Activated CD4-positive, CD25-positive, alpha-beta regulatory T cell treated with anti-CD3 and anti-CD28 coated beads, Interleukin-2, amount 50 U/mL, for 72 hours (primary cell): ENCODE measurements around the gene IGFBP3.
A peak's percentile ranks its signal among the peaks of the same experiment; 100 is the strongest.
"Not testable (repeated sequence)": the region's sequence is repeated elsewhere in the genome, so short reads cannot be mapped to it uniquely, and the experiment has no call there.

Experiments used
- DNase-seq: peaks from one replicate; pipeline ENCODE4 v3.0.0; 2021

The IGFBP3 gene, protein sequence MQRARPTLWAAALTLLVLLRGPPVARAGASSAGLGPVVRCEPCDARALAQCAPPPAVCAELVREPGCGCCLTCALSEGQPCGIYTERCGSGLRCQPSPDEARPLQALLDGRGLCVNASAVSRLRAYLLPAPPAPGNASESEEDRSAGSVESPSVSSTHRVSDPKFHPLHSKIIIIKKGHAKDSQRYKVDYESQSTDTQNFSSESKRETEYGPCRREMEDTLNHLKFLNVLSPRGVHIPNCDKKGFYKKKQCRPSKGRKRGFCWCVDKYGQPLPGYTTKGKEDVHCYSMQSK

GRCh38 chr7:45920502-45921380 is at the start of gene IGFBP3:
TSS of gene IGFBP3 (minus strand) at chr7:45921272. CDS start at chr7:45921140, 132 bp downstream.
- no peak for DNase-seq

- DNase-seq: no peak
Observed at GRCh38 chr7:45970454-45970853, 49.4 kb upstream of the IGFBP3 start.

GRCh38 chr7:45969940-45970339 is 48.9 kb upstream of the IGFBP3 start:
- DNase-seq: no peak

DNA sequence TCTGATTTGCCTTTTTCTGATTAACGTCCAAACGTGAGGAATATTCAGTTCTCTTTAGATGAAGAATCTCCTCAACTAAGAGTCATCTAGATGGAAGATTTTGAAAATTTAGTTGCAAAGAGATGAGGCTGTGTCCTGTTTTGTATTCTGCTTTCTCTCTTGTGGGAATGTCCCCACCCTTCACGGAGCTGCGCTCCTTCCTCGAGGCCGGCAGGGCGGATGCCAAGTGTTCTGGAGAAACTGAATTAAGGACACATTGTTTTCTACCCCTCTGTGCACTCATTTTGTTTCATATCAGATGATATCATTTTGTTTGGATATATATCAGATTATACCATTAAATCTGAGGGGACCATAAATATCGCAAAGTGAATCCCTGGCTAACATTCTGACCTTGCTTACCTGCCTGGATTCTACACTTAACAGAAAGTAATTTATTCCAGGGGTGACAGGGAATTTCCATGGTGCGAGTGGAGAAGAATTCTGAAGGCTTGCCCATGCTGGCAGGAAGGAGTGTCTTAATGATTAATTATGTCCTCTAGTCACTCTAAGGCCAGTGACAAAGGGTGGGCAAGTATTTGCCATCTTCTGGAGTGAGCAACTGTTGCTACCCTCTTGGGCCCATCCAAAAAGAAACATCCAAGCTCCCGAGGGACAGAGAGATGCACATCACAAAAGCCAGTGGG is 47.9 kb upstream of the IGFBP3 start:
- DNase-seq: no peak

- DNase-seq: no peak
Observed at GRCh38 chr7:45968312-45968711, 47.2 kb upstream of the IGFBP3 start.

DNA sequence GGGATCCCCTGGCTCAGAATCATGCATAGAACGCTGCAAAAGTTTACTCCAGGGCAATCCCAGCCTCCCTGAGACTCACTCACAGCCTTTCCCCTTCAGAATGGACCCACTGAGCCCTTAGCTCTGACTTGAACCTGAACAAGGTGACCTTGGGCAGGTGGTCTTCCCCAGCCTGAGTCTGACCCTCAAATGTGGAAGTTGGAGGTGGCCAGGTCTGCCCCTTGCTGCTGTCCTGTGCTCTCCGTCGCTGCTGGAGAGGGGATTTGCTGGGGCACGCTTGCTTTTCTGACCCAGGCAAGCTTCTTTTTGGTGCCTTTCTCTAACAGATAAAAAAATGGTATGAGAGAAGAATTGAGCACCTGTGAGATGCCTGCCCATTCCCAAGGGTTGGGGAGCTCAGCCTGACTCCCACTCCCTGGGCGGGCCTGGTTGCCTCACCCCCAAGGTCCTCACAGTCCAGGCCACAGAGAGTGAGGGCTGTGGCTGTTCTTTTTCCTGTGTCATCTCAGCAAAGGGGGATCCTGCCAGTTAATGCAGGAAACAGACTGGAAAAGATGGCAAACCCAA is 46.6 kb upstream of the IGFBP3 start:
- no peak for DNase-seq

DNA sequence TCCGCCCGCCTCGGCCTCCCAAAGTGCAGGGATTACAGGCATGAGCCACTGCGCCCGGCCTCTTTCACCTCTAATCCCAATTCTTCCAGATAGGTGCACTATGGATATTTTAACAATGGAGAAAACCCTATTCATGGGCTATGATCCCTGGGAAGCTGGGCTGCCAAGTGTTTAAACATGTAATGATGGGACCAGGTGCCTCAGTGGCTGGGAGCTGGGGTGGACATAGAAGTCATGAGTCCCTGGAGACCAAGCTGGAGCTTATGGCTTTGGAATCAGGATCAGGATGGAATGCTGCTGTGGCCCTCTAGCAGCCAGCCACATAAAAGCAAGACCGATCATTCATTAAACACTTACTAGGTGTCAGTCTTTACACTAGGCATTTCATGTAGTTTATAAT is 41.8 kb upstream of the IGFBP3 start:
- DNase-seq: no peak

- DNase-seq: no peak
Observed at GRCh38 chr7:45957721-45958120, 36.6 kb upstream of the IGFBP3 start.

DNA sequence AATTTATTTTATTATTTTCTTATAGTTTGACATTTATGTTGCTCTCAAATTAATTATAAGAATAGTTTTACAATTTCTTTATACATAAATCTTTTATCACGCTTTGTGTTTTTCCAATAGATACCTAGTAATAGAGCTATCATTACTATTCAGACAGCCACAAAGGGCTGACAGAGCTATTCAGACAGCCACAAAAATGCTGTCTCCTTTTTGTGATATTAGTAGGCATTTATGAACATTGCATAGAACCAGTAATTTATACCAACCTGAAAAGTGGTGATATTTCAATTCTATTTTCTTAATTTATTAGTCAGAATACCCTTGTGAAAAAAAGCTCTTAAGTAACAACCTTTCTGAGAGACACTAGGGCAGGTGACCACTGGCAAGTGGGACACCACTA is 34.2 kb upstream of the IGFBP3 start:
- DNase-seq: no peak

DNA sequence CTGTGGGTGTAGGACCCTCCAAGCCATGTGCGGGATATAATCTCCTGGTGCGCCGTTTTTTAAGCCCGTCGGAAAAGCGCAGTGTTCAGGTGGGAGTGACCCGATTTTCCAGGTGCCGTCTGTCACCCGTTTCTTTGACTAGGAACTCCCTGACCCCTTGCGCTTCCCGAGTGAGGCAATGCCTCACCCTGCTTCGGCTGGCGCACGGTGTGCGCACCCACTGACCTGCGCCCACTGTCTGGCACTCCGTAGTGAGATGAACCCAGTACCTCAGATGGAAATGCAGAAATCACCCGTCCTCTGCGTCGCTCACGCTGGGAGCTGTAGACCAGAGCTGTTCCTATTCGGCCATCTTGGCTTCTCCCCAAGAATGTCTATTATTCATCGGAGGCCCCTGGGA is 32.0 kb upstream of the IGFBP3 start:
- DNase-seq: not testable (repeated sequence)

DNA sequence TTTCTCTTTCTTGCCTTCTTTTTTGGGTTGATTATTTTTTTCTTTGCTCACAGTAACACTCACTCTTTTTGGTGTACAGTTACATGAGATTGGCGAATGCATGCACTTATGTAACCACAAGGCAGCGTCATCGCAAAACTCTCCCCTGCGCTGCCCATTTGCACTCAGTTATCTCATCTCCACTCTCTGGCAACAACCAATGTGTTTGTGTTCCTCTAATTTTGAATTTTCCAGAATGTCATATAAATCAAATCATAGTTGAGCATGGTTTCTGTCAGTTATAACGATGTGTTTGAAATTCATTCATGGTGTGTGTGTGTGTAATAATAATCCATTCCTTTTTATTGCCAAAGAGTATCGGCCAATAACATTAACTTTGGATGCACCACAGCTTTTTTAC is 23.0 kb upstream of the IGFBP3 start:
- no peak for DNase-seq

DNA sequence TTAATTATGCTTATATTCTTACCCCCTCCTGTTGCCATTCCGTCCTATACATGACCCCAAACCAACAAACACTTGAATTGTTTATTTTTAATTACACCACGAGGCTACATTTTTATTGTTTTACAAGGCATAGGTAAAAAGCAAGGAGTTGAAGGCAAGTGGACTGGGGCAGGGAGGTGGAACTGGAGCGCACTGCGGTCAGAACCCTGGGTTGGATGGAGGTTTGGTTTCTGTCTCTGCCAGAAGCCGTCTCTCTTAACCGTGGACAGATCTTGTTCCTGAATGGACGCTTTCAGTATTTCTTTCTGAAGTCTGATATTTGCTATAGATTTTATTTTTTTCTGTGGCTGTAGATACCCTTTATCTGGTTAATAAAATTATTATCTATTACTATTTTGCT is 19.9 kb upstream of the IGFBP3 start:
- DNase-seq: no peak

GRCh38 chr7:45940237-45940781 is 19.2 kb upstream of the IGFBP3 start:
- DNase-seq: not testable (repeated sequence)

- DNase-seq: no peak
Observed at GRCh38 chr7:45939574-45939973, 18.5 kb upstream of the IGFBP3 start.

- DNase-seq: no peak
Observed at GRCh38 chr7:45938626-45939302, 17.7 kb upstream of the IGFBP3 start.

DNA sequence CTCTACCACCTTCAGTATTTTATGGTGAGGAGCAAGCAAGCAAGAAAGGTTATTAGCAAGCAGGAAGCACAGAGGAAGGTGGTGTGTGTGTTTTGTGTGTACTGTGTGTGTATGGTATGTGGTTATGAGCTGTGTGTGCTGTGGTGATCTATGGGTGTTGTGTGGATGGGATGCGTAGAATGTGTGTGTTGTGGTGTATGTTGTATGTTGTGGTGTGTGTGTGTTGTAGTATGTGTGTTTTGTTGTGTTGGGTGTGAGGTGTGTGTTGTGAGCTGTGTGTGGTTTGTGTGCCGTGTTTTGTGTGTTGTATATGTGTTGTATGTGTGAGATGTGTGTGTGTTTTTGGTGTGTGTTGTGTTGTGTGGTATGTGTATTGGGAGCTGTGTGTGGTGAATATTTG is 16.8 kb upstream of the IGFBP3 start:
- DNase-seq: no peak

DNA sequence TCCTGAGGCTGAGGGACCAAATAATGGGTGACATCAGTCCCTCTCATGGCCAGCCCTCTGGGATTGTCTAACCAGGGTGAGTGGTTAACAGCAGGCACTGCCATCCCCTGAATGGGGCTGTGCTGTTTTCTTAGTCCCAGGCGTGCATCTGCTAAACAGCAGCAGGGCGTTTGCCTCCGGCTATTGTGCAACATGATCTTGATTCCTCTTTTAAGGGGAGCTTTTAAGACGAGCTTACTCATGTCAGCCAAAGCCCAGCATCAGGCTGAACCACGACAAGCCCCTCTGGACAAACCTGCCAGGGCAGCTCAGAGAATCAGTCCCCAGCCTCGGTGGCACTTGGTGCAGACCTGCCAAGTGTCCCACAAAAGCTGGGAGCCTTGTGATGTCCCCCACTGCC is 16.2 kb upstream of the IGFBP3 start:
- DNase-seq: no peak

DNA sequence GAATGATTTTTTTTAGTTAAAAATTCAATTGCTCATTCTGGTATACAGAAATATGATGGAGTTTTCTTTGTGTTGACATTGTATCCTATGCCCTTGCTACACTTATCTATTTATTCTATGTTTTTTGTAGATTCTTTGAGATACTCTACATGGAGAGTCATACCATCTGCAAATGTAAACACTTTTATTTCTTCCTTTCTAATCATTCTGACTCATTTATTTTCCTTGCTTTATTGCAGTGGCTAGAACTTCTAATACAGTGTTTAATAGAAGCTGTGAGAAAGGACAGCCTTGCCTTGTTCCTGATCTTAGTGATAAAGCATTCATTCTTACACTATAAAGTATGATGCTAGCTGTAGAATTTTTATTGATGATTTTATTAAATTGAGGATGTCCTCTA is 9.9 kb upstream of the IGFBP3 start:
- no peak for DNase-seq

DNA sequence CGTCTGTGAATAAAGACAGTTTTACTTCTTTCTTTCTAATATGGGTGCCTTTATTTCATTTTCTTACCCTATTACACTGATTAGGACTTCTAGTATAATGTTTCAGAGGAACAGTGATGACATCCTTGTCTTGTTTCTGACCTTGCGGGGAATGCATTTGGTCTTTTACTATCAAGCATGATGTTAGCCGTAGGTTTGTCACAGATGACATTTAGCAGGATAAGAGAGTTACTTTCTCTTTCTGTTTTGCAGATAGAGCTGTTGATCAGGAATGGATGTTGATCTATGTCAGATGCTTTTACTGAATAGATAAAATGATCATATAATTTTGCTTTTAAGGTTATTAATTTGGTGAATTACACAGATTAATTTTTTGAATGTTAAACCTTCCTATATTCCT is 6.6 kb upstream of the IGFBP3 start:
- DNase-seq: no peak

- no peak for DNase-seq
Observed at GRCh38 chr7:45924283-45924682, 3.2 kb upstream of the IGFBP3 start.

- no peak for DNase-seq
Observed at GRCh38 chr7:45923818-45924217, 2.7 kb upstream of the IGFBP3 start.

GRCh38 chr7:45923290-45923689 is 2.2 kb upstream of the IGFBP3 start:
- peak; percentile 48 for DNase-seq

- no peak for DNase-seq
Observed at GRCh38 chr7:45922810-45923209, 1.7 kb upstream of the IGFBP3 start.
